Measurements from ENCODE around the gene PRR7.

PRR7 gene

DNA sequence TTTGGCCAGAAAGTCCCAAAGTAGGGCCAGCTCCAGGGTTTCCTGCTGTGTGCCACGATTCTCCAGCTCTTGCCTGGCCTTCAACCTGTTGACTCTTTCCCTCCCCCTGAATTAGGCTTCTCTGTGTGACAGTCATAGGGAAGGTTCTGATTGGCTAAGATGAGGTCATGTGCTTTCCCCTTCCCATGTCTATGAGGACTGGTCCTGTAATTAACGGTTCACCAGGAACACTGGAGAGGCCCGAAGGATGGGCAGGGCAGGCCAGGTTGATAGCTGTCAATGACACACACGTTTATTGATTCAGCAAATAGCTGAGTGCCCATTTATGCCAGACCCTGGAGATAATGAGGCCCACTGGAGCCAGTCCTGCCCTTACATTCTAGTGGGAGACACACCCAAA, 9.0 kb upstream of the PRR7 start:
- DNase-seq = no peak

DNA sequence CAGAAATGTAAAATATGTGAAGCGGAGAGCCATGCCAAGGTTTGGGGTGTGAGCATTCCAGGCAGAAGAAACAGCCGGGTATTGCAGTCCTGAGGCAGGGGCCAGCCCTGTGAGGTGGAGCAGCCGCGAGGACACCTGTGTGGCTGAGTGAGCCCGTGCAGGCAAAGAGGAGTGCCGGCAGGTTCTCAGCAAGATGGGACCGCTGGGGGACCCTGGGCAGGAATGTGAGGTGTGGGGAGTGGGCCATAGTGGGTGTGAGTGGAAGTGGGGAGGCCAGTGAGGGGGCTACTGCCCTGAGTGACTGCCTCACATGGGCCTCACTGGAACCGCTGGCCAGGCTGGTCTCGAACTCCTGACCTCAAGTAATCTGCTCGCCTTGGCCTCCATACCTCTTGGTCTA, 8.1 kb upstream of the PRR7 start:
- DNase-seq = no peak

- DNase-seq = no peak
These were observed 7.0 kb upstream of the PRR7 start for GRCh38 chr5:177439518-177440053.

- no peak for DNase-seq
These were observed 6.2 kb upstream of the PRR7 start for GRCh38 chr5:177440211-177440989.

DNA sequence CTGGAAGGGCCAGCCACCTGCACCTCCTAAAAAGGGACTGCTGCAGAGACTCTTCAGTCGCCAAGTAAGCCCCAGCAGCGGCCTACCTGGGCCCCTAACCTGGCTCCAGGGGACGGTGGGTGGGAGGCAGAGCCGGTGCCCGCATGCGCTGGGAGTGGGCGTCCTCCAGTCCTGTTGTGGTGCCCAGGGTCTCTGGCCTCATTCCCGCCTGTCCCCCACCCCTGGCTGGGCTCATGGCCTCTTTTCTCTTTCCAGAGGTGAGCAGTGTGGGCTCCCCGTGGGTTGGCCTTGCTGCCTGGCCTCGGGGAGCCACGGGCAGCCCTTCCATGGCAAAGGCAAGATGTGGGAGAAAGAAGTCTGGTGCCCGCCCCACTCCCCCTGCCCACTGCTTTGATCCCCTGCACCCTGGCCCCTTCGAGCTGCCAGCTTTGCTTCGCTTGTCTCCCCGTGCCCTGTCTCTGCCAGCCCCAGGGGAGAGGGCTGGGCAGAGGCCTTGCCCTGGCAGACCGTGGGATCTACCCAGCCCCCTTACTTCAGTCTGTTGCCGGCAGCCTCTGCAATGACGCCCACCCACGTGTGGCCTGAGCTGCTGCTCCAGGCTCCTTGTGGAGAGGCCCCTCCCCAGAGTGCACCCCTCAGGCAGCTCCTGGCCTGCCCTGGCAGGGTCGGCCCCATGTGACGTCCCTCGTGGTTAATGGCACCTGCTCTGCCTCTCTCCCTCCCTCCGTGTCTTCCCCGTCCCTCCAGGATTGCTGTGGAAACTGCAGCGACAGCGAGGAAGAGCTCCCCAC, 5.4 kb upstream of the PRR7 start:
- DNase-seq = no peak

- no peak for DNase-seq
These were observed 4.4 kb upstream of the PRR7 start for GRCh38 chr5:177442066-177442826.

DNA sequence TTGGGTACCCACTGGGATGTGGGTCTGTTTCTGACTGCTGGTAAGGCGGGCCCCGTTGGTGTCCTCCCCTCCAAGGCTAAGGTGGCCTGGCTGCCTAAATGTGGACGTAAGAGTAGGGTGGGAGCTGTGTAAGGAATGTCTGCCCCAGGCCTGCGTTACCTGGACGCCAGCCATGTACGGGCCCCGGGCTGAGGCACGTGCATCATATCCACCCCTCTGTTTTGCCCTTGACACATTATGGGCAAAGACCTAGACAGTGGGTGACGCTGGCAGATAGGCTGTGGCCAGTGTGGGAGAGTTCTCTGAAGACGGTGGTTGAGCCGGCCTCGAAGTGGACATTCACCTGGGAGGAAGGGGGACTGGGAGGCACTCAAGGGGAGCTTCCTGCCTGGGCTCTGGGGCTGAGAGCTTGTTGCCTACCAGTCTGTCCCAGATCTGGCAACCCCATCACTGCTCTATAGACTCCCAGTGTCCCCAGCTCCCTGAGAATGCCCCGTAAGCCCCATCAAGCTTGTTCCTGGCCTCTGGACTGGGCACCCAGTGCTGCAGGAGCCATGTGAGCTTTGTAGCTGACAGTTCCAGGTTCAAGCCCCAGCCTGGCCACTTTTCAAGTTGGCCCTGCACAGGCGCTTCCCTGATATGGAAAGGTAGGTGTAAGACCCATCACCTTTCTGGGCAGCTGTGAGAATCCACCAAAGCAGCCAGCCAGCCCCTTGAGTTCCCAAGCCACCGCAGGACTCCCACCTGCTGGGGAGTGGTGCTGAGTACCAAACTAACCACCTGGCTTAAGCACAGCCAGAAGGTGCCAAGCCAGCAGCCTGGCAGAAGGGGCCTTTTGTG, 3.2 kb upstream of the PRR7 start:
- no peak for DNase-seq

DNA sequence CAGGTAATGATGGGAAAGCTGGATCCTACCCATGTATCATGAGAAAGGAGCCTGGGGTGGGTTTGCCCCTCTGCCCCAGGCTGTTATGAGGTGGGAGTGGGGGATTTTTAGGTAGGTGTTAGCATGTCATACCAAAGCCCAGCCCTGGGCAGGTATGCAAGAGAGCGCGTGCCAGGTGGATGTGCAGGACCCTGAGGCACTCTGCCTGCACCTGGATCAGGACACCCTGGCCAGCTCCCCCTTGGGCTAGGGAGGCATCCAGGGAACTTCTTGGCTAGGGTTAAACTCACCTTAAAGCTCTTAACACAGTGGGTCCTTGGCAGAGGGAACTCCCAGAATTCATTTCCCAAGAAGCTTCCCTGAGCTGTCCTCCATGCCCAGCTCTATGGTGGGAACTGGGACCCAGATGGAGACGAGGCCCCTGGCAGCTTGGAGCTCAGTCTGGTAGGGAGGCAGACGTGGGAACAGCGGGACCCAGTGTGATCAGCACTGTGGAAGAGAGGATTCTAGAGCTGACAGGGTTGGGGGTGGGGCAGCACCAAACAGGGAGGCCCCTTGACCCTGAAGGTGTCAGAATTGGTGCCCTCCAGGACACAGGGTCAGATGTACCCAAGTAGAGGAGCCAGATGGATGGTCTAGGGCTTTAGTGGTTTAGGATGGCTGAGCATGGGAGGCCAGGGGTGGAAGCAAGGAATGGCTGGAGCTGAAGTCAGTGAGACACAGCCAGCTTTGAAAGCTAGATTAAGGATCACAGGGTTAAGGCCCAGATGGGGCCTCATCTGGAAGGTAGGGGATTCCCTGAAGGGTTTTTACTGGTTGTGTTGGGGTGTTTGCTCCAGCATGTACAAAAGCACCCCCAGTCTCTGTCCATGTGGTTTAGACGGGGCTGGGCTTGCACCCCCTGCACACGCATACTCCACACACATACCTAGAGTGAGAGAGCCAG, 2.2 kb upstream of the PRR7 start:
- no peak for DNase-seq

- DNase-seq = no peak
These were observed 1.3 kb upstream of the PRR7 start for GRCh38 chr5:177445052-177445916.

GRCh38 chr5:177445917-177446199, 756 bp upstream of the PRR7 start:
- no peak for DNase-seq

DNA sequence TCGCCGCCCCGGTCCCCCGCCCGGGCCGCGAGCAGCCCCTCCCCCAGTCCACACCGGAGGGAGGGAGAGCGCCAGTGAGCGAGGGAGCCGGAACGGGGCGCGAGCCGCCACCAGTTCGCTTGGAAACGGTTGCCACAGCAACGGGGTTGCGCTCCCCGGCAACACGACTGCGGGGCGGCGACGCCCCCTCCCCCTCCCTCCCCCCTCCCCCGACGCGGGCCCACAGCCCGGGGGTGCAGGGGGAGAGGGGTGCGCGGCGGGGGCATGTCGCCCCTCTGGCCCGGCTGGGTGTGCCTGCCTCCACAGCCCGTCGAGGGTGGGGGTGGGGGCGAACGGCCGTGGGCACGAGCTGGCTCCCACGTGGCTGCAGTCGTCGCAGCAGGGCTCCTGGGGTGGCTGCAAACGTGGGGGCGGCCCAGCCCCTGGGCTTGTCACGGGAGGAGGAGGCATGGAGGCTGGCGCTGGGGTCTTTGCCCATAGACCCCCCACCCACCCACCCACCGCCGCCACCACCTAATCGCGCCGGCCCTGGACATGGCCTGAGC, 524 bp downstream of the PRR7 start:
- peak in 1 of 2 experiments; percentile 27 for DNase-seq

- DNase-seq = no peak
These were observed 1.1 kb downstream of the PRR7 start for GRCh38 chr5:177447611-177448243.

- DNase-seq = no peak
These were observed 1.8 kb downstream of the PRR7 start for GRCh38 chr5:177448244-177448950.

DNA sequence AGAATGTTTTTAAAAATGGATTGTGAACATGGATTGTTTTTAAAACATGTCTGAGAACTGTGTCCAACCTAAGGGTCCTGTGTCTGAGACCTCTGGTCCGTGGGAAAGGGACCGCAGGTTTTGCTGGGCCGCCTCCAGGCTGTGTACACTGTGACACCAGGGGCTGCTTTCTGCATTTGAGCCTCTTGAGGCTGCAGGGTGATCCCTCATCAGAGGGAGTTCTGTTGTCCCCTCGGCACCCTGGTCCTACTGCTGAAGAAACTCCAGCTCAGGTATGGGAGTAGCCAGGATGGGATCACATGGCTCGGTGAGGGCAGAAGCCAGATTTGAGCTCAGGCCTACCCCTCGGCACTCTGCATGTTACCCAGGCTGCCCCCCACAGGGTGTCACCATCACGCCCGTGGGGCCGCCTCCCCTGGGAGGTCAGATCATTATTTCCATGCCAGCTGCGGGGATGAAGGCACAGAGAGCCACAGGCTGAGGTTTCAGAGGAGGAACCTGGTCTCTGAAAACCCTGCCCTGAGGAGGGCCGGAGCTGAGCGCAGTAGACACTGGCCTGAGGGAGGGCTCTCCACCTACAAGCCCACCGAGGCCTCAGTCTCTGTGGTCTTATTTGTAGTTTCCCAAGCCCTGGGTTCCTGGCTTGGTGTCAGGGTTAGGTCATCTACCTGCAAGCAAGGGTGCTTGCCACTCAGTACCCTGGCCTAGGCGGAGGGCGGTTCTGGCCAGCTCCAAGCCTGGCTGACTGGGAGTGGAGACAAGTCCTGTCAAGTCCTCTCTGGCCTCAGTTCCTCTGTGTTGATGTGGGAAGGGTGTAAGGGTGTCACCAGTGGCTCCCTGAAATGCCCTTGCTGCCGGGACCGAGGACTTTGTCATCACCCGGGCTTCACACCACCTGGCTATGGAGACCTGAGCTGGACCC, 2.8 kb downstream of the PRR7 start:
- DNase-seq = no peak

GRCh38 chr5:177450667-177451424, 4.2 kb downstream of the PRR7 start:
- no peak for DNase-seq

- peak in 1 of 2 experiments; percentile 11 for DNase-seq
These were observed 6.3 kb downstream of the PRR7 start for GRCh38 chr5:177452688-177453638.

All from Kasumi-1 (cell line).